Measurements from ENCODE around the gene ERN1. TPM values are rescaled to one million over a fixed set of nuclear protein-coding genes. Genes with fewer than 3 reads are reported as not detected.
A peak's percentile ranks its signal among the peaks of the same experiment; 100 is the strongest.

The ERN1 gene
- total RNA-seq, 1 experiment from 2014 or later: 6.5 TPM

DNA sequence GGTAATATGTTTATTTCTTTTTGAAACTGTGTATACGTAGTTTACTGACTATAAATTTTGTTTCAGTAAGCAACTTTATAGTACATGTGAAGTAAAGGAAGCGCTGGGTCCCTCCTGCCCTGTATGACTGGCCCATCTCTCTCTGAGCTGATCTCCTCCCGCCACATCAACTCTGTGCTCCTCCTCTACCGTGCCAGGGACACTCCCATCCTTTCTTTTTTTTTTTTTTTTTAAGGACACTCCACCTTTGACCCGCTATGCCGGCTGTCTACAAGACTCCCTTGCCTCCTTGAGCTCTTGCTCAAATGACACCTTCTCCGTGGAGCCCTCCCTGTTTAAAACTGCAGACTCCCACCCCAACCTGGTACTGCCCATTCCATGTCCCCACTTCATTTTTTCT lies 35.5 kb downstream of the ERN1 start:
- DNase-seq (ENCODE audit: low spot score) (no peak), ATAC-seq (peak; percentile 57)
- Mint-ChIP-seq H3K27ac (no peak overlapping the region), H3K27me3 (ENCODE audit: low read depth) (no peaks in the 10 kb centered on the region), H3K4me3 (no peak overlapping the region), H3K4me1 (peaks cover 19% of the 10 kb centered on the region), H3K9me3 (peaks cover 15% of the 10 kb centered on the region), H3K36me3 (peaks cover 16% of the 10 kb centered on the region)
- no peak for TF ChIP-seq ZNF121 (CRISPR knock-in tag; IDR thresholded peaks at IDR 0.05)
- TF ChIP-seq, protein P1, sequence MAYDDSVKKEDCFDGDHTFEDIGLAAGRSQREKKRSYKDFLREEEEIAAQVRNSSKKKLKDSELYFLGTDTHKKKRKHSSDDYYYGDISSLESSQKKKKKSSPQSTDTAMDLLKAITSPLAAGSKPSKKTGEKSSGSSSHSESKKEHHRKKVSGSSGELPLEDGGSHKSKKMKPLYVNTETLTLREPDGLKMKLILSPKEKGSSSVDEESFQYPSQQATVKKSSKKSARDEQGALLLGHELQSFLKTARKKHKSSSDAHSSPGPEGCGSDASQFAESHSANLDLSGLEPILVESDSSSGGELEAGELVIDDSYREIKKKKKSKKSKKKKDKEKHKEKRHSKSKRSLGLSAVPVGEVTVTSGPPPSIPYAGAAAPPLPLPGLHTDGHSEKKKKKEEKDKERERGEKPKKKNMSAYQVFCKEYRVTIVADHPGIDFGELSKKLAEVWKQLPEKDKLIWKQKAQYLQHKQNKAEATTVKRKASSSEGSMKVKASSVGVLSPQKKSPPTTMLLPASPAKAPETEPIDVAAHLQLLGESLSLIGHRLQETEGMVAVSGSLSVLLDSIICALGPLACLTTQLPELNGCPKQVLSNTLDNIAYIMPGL (CRISPR knock-in tag; IDR thresholded peaks at IDR 0.05): no peak
- TF ChIP-seq ETV6 (CRISPR knock-in tag; IDR thresholded peaks at IDR 0.05): no peak
- TF ChIP-seq IRF2 (CRISPR knock-in tag; IDR thresholded peaks at IDR 0.05; ENCODE audit: borderline replicate concordance, low read depth): no peak
- TF ChIP-seq, protein P2, sequence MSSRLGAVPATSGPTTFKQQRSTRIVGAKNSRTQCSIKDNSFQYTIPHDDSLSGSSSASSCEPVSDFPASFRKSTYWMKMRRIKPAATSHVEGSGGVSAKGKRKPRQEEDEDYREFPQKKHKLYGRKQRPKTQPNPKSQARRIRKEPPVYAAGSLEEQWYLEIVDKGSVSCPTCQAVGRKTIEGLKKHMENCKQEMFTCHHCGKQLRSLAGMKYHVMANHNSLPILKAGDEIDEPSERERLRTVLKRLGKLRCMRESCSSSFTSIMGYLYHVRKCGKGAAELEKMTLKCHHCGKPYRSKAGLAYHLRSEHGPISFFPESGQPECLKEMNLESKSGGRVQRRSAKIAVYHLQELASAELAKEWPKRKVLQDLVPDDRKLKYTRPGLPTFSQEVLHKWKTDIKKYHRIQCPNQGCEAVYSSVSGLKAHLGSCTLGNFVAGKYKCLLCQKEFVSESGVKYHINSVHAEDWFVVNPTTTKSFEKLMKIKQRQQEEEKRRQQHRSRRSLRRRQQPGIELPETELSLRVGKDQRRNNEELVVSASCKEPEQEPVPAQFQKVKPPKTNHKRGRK (CRISPR knock-in tag; IDR thresholded peaks at IDR 0.05; ENCODE audit: borderline replicate concordance): no peak
- TF ChIP-seq, protein P3, sequence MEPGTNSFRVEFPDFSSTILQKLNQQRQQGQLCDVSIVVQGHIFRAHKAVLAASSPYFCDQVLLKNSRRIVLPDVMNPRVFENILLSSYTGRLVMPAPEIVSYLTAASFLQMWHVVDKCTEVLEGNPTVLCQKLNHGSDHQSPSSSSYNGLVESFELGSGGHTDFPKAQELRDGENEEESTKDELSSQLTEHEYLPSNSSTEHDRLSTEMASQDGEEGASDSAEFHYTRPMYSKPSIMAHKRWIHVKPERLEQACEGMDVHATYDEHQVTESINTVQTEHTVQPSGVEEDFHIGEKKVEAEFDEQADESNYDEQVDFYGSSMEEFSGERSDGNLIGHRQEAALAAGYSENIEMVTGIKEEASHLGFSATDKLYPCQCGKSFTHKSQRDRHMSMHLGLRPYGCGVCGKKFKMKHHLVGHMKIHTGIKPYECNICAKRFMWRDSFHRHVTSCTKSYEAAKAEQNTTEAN (CRISPR knock-in tag; IDR thresholded peaks at IDR 0.05): no peak
- ChIA-PET POLR2A (no interaction called here), CTCF (interaction anchor here (3.5 kb wide), 1 partner anchor 31 kb away, joined by 17 read pairs; no protein-coding TSS in a partner anchor)

DNA sequence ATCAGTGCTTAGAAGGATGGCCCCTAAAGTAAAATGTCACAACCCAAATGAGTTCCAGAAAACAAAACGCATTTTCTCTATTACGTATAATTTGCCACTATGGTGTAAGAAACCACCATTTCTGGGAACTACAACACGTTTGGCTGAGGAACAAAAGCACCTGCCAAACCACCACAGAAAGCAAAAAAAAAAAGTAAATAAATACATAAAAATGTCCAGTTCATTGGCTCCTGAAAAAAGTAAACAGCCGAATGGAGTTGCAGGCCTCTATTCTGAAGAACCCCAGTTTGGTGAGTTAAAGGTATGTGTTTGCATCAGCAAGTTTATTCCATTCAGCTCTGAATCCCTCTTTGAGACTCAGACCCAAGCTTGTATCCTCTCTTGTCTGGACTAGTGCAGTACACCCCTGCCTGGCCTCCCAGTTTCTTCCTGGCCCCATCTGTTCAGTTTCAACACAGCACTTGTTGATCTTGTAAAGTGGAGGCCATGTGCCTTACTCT lies 36.9 kb downstream of the ERN1 start:
- Mint-ChIP-seq H3K27me3 (ENCODE audit: low read depth) (no peaks in the 10 kb centered on the region), H3K36me3 (peaks cover 16% of the 10 kb centered on the region), H3K4me1 (peaks cover 19% of the 10 kb centered on the region), H3K9me3 (peaks cover 15% of the 10 kb centered on the region), H3K27ac (0 out of 2 replicates have a peak overlapping the region, but pooled peaks have one; percentile 11), H3K4me3 (no peak overlapping the region)
- ChIA-PET CTCF (interaction anchor here (3.5 kb wide), 1 partner anchor 29 kb away, joined by 17 read pairs; no protein-coding TSS in a partner anchor), POLR2A (no interaction called here)
- DNase-seq (ENCODE audit: low spot score) (no peak), ATAC-seq (no peak)
- TF ChIP-seq JAZF1 (CRISPR knock-in tag; IDR thresholded peaks at IDR 0.05): no peak
- TF ChIP-seq FOXJ3 (CRISPR knock-in tag; IDR thresholded peaks at IDR 0.05; ENCODE audit: borderline replicate concordance): no peak
- no peak for TF ChIP-seq ZNF138 (CRISPR knock-in tag; conservative IDR thresholded peaks at IDR 0.05)
- TF ChIP-seq STAT6 (CRISPR knock-in tag; conservative IDR thresholded peaks at IDR 0.05; ENCODE audit: low read depth): no peak
- TF ChIP-seq, protein P4, sequence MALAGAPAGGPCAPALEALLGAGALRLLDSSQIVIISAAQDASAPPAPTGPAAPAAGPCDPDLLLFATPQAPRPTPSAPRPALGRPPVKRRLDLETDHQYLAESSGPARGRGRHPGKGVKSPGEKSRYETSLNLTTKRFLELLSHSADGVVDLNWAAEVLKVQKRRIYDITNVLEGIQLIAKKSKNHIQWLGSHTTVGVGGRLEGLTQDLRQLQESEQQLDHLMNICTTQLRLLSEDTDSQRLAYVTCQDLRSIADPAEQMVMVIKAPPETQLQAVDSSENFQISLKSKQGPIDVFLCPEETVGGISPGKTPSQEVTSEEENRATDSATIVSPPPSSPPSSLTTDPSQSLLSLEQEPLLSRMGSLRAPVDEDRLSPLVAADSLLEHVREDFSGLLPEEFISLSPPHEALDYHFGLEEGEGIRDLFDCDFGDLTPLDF (CRISPR knock-in tag; IDR thresholded peaks at IDR 0.05): no peak
- TF ChIP-seq CREM (CRISPR knock-in tag; IDR thresholded peaks at IDR 0.05): no peak
- no peak for TF ChIP-seq NFATC4 (CRISPR knock-in tag; IDR thresholded peaks at IDR 0.05)
- TF ChIP-seq, protein P5, sequence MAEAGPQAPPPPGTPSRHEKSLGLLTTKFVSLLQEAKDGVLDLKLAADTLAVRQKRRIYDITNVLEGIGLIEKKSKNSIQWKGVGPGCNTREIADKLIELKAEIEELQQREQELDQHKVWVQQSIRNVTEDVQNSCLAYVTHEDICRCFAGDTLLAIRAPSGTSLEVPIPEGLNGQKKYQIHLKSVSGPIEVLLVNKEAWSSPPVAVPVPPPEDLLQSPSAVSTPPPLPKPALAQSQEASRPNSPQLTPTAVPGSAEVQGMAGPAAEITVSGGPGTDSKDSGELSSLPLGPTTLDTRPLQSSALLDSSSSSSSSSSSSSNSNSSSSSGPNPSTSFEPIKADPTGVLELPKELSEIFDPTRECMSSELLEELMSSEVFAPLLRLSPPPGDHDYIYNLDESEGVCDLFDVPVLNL (CRISPR knock-in tag; IDR thresholded peaks at IDR 0.05; ENCODE audit: borderline replicate concordance, low read depth): no peak
- TF ChIP-seq FOXP1 (CRISPR knock-in tag; IDR thresholded peaks at IDR 0.05; ENCODE audit: borderline replicate concordance): no peak
- TF ChIP-seq CREB1 (CRISPR knock-in tag; IDR thresholded peaks at IDR 0.05): no peak
- no peak for TF ChIP-seq SOX15 (CRISPR knock-in tag; IDR thresholded peaks at IDR 0.05)
- TF ChIP-seq, protein P6, sequence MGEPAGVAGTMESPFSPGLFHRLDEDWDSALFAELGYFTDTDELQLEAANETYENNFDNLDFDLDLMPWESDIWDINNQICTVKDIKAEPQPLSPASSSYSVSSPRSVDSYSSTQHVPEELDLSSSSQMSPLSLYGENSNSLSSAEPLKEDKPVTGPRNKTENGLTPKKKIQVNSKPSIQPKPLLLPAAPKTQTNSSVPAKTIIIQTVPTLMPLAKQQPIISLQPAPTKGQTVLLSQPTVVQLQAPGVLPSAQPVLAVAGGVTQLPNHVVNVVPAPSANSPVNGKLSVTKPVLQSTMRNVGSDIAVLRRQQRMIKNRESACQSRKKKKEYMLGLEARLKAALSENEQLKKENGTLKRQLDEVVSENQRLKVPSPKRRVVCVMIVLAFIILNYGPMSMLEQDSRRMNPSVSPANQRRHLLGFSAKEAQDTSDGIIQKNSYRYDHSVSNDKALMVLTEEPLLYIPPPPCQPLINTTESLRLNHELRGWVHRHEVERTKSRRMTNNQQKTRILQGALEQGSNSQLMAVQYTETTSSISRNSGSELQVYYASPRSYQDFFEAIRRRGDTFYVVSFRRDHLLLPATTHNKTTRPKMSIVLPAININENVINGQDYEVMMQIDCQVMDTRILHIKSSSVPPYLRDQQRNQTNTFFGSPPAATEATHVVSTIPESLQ (CRISPR knock-in tag; IDR thresholded peaks at IDR 0.05): no peak

All from WTC11 (cell line).